Thyroid gland (tissue), 4 donors: Measurements from ENCODE around the gene ABCB10.
"Not testable (repeated sequence)": the region's sequence is repeated elsewhere in the genome, so short reads cannot be mapped to it uniquely, and the experiment has no call there.

Experiments
- CTCF ChIP-seq, 6 experiments: fragments of 200-600 bp in 3 of 6; fragments of 450-650 bp in 3 of 6; sonication (generic) in 3 of 6; IDR thresholded peaks; one replicate each; pipeline ENCODE4 v1.5.1; 2016 to 2019; ENCODE audit warnings: antibody characterized with exemption in 6 of 6, mild to moderate bottlenecking in 2 of 6, inconsistent platforms in 1 of 6, moderate library complexity in 1 of 6
- POLR2A ChIP-seq, 2 donors: fragments of 450-650 bp; IDR thresholded peaks; one replicate each; pipeline ENCODE4 v1.6.1; 2017; ENCODE audit warnings: antibody characterized with exemption in 2 of 2, mild to moderate bottlenecking in 2 of 2, moderate library complexity in 1 of 2

DNA sequence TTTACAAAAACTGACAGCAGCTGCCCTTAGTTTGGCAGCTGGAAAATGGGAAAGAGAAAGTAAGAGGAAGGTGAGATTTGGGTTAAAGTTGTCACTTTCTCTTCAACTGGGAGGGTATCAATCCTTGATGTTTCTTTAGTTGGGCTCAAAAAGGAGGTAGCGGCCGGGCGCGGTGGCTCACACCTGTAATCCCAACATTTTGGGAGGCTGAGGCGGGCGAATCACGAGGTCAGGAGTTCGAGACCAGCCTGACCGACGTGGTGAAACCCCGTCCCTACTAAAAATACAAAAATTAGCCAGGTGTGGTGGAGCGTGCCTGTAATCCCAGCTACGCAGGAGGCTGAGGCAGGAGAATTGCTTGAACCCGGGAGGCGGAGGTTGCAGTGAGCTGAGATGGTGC is 1.6 kb upstream of the ABCB10 start:
- TF ChIP-seq CTCF, POLR2A (IDR thresholded peaks at IDR 0.05): not testable (repeated sequence)
